ENCODE results near the gene SULT4A1. TPM values are rescaled to one million over a fixed set of nuclear protein-coding genes. Genes with fewer than 3 reads are reported as not detected.

The SULT4A1 gene
- polyA plus RNA-seq (2013, experiment 1 of 2), result 7.1 TPM
- polyA plus RNA-seq (2013, experiment 2 of 2), result 7.0 TPM

GRCh38 chr22:43862074-43862881, at the start of gene SULT4A1:
SULT4A1 (minus strand) TSS chr22:43862513; CDS start chr22:43862382, 131 bp downstream.
- no peak within 1 kb of the TSS for H2AK5ac ChIP-seq (ENCODE audit: low read depth, low read length)
- peaks cover 4 to 7% of the 10 kb centered on the region in 2 donors for H3K4me1 ChIP-seq (ENCODE audit: control insufficient read depth in 2 of 2, insufficient read depth in 1 of 2, low read depth in 1 of 2, low read length in 2 of 2)
- no peak within 1 kb of the TSS for H4K8ac ChIP-seq (ENCODE audit: low read depth, low read length)
- H3K36me3 ChIP-seq (replicated peaks in 1 of 2; ENCODE audit: control insufficient read depth in 2 of 2, insufficient read depth in 2 of 2, low read length in 2 of 2), result no peaks in the 10 kb centered on the region
- H3K9me3 ChIP-seq (replicated peaks in 1 of 2; ENCODE audit: control insufficient read depth in 2 of 2, insufficient read depth in 1 of 2, low read depth in 1 of 2, low read length in 2 of 2), result peaks cover 0 to 2% of the 10 kb centered on the region in 2 donors
- no peaks in the 10 kb centered on the region for H3K27me3 ChIP-seq (ENCODE audit: control insufficient read depth in 3 of 3, insufficient read depth in 3 of 3, low read depth in 1 of 3, low read length in 3 of 3)
- peak; percentile 46 for DNase-seq (ENCODE audit: low spot score)
- H2AFZ ChIP-seq (ENCODE audit: low read length), result peak within 1 kb of the TSS; percentile 98
- H2BK120ac ChIP-seq (ENCODE audit: low read depth, low read length), result no peak within 1 kb of the TSS
- no peak within 1 kb of the TSS for H3K27ac ChIP-seq (replicated peaks; ENCODE audit: low read length)
- H2BK5ac ChIP-seq (ENCODE audit: low read length), result no peak within 1 kb of the TSS
- H3K9ac ChIP-seq (ENCODE audit: low read depth, low read length, poor library complexity), result peak within 1 kb of the TSS; percentile 83
- H3K4me3 ChIP-seq (ENCODE audit: low read length in 2 of 2), result peak within 1 kb of the TSS; percentile 85 to 93
- H3K4me2 ChIP-seq (ENCODE audit: insufficient read depth, low read length, poor library complexity, severe bottlenecking), result peak within 1 kb of the TSS; percentile 73
- no peak within 1 kb of the TSS for H2BK12ac ChIP-seq (ENCODE audit: low read length)
- no peak within 1 kb of the TSS for H3K4ac ChIP-seq (ENCODE audit: low read length)
- H3K79me1 ChIP-seq (ENCODE audit: low read depth, low read length), result peaks cover 4% of the 10 kb centered on the region
- H4K91ac ChIP-seq (ENCODE audit: low read depth, low read length, poor library complexity), result no peak within 1 kb of the TSS
- H3K18ac ChIP-seq (ENCODE audit: low read length), result peak within 1 kb of the TSS; percentile 94
- H2BK15ac ChIP-seq (ENCODE audit: low read length), result no peak within 1 kb of the TSS
- peak within 1 kb of the TSS; percentile 37 for H3K23ac ChIP-seq (ENCODE audit: low read depth, low read length, poor library complexity)
- WGBS, 2 donors (ENCODE audit: extremely low coverage in 2 of 2, insufficient read length in 2 of 2, insufficient replicate concordance in 1 of 2), result no CpG with 5 or more reads among the region's 121 CpGs
- H3K14ac ChIP-seq (ENCODE audit: low read length), result peak within 1 kb of the TSS; percentile 92

GRCh38 chr22:43911351-43911750, 49.0 kb upstream of the SULT4A1 start:
- H3K4me3 ChIP-seq (ENCODE audit: low read length in 2 of 2), result no peak overlapping the region
- H3K14ac ChIP-seq (ENCODE audit: low read length), result no peak overlapping the region
- WGBS, 2 donors (ENCODE audit: extremely low coverage in 2 of 2, insufficient read length in 2 of 2, insufficient replicate concordance in 1 of 2), result no CpG with 5 or more reads among the region's 4 CpGs
- H2BK12ac ChIP-seq (ENCODE audit: low read length), result no peak overlapping the region
- no peak overlapping the region for H3K9ac ChIP-seq (ENCODE audit: low read depth, low read length, poor library complexity)
- no peak overlapping the region for H2AFZ ChIP-seq (ENCODE audit: low read length)
- no peak overlapping the region for H3K18ac ChIP-seq (ENCODE audit: low read length)
- DNase-seq (ENCODE audit: low spot score), result no peak
- H3K79me1 ChIP-seq (ENCODE audit: low read depth, low read length), result no peaks in the 10 kb centered on the region
- peaks cover 0 to 31% (median 0%) of the 10 kb centered on the region in 3 experiments for H3K27me3 ChIP-seq (ENCODE audit: control insufficient read depth in 3 of 3, insufficient read depth in 3 of 3, low read depth in 1 of 3, low read length in 3 of 3)
- peaks cover 0 to 3% of the 10 kb centered on the region in 2 donors for H3K4me1 ChIP-seq (ENCODE audit: control insufficient read depth in 2 of 2, insufficient read depth in 1 of 2, low read depth in 1 of 2, low read length in 2 of 2)
- no peak overlapping the region for H2BK15ac ChIP-seq (ENCODE audit: low read length)
- H3K9me3 ChIP-seq (replicated peaks in 1 of 2; ENCODE audit: control insufficient read depth in 2 of 2, insufficient read depth in 1 of 2, low read depth in 1 of 2, low read length in 2 of 2), result peaks cover 0 to 3% of the 10 kb centered on the region in 2 donors
- no peaks in the 10 kb centered on the region for H3K36me3 ChIP-seq (replicated peaks in 1 of 2; ENCODE audit: control insufficient read depth in 2 of 2, insufficient read depth in 2 of 2, low read length in 2 of 2)
- no peak overlapping the region for H4K8ac ChIP-seq (ENCODE audit: low read depth, low read length)
- no peak overlapping the region for H2BK120ac ChIP-seq (ENCODE audit: low read depth, low read length)
- no peak overlapping the region for H3K23ac ChIP-seq (ENCODE audit: low read depth, low read length, poor library complexity)
- no peak overlapping the region for H3K27ac ChIP-seq (replicated peaks; ENCODE audit: low read length)
- no peak overlapping the region for H2BK5ac ChIP-seq (ENCODE audit: low read length)
- no peak overlapping the region for H3K4ac ChIP-seq (ENCODE audit: low read length)
- H2AK5ac ChIP-seq (ENCODE audit: low read depth, low read length), result no peak overlapping the region
- H3K4me2 ChIP-seq (ENCODE audit: insufficient read depth, low read length, poor library complexity, severe bottlenecking), result no peak overlapping the region
- H4K91ac ChIP-seq (ENCODE audit: low read depth, low read length, poor library complexity), result no peak overlapping the region

- no peak overlapping the region for H3K23ac ChIP-seq (ENCODE audit: low read depth, low read length, poor library complexity)
- H3K36me3 ChIP-seq (replicated peaks in 1 of 2; ENCODE audit: control insufficient read depth in 2 of 2, insufficient read depth in 2 of 2, low read length in 2 of 2), result no peaks in the 10 kb centered on the region
- no peak overlapping the region for H2BK120ac ChIP-seq (ENCODE audit: low read depth, low read length)
- WGBS, 2 donors (ENCODE audit: extremely low coverage in 2 of 2, insufficient read length in 2 of 2, insufficient replicate concordance in 1 of 2), result no CpG with 5 or more reads among the region's 6 CpGs
- no peak overlapping the region for H3K27ac ChIP-seq (replicated peaks; ENCODE audit: low read length)
- peak overlapping the region; percentile 53 for H3K18ac ChIP-seq (ENCODE audit: low read length)
- no peak for DNase-seq (ENCODE audit: low spot score)
- H3K79me1 ChIP-seq (ENCODE audit: low read depth, low read length), result no peaks in the 10 kb centered on the region
- no peak overlapping the region for H2BK12ac ChIP-seq (ENCODE audit: low read length)
- no peak overlapping the region for H2BK5ac ChIP-seq (ENCODE audit: low read length)
- peak overlapping the region; percentile 47 for H2BK15ac ChIP-seq (ENCODE audit: low read length)
- no peak overlapping the region for H3K14ac ChIP-seq (ENCODE audit: low read length)
- H3K27me3 ChIP-seq (ENCODE audit: control insufficient read depth in 3 of 3, insufficient read depth in 3 of 3, low read depth in 1 of 3, low read length in 3 of 3), result peaks cover 0 to 31% (median 0%) of the 10 kb centered on the region in 3 experiments
- H3K9ac ChIP-seq (ENCODE audit: low read depth, low read length, poor library complexity), result no peak overlapping the region
- no peak overlapping the region for H3K4ac ChIP-seq (ENCODE audit: low read length)
- H4K8ac ChIP-seq (ENCODE audit: low read depth, low read length), result no peak overlapping the region
- H2AK5ac ChIP-seq (ENCODE audit: low read depth, low read length), result peak overlapping the region; percentile 30
- H3K9me3 ChIP-seq (replicated peaks in 1 of 2; ENCODE audit: control insufficient read depth in 2 of 2, insufficient read depth in 1 of 2, low read depth in 1 of 2, low read length in 2 of 2), result no peaks in the 10 kb centered on the region
- no peak overlapping the region for H3K4me3 ChIP-seq (ENCODE audit: low read length in 2 of 2)
- no peak overlapping the region for H2AFZ ChIP-seq (ENCODE audit: low read length)
- no peak overlapping the region for H3K4me2 ChIP-seq (ENCODE audit: insufficient read depth, low read length, poor library complexity, severe bottlenecking)
- peaks cover 0 to 3% of the 10 kb centered on the region in 2 donors for H3K4me1 ChIP-seq (ENCODE audit: control insufficient read depth in 2 of 2, insufficient read depth in 1 of 2, low read depth in 1 of 2, low read length in 2 of 2)
- no peak overlapping the region for H4K91ac ChIP-seq (ENCODE audit: low read depth, low read length, poor library complexity)
Observed at GRCh38 chr22:43910178-43910695, 47.9 kb upstream of the SULT4A1 start.

- Histone ChIP-seq H2BK120ac (ENCODE audit: low read depth, low read length) (no peak overlapping the region), H3K36me3 (replicated peaks in 1 of 2; ENCODE audit: control insufficient read depth in 2 of 2, insufficient read depth in 2 of 2, low read length in 2 of 2) (no peaks in the 10 kb centered on the region), H3K4me3 (ENCODE audit: low read length in 2 of 2) (no peak overlapping the region), H3K27ac (replicated peaks; ENCODE audit: low read length) (no peak overlapping the region), H2BK12ac (ENCODE audit: low read length) (no peak overlapping the region), H3K4me1 (ENCODE audit: control insufficient read depth in 2 of 2, insufficient read depth in 1 of 2, low read depth in 1 of 2, low read length in 2 of 2) (peaks cover 0 to 3% of the 10 kb centered on the region in 2 donors), H3K27me3 (ENCODE audit: control insufficient read depth in 3 of 3, insufficient read depth in 3 of 3, low read depth in 1 of 3, low read length in 3 of 3) (peaks cover 0 to 31% (median 0%) of the 10 kb centered on the region in 3 experiments), H4K8ac (ENCODE audit: low read depth, low read length) (no peak overlapping the region), H3K18ac (ENCODE audit: low read length) (peak overlapping the region; percentile 8), H3K23ac (ENCODE audit: low read depth, low read length, poor library complexity) (no peak overlapping the region), H3K9me3 (replicated peaks in 1 of 2; ENCODE audit: control insufficient read depth in 2 of 2, insufficient read depth in 1 of 2, low read depth in 1 of 2, low read length in 2 of 2) (no peaks in the 10 kb centered on the region), H2BK15ac (ENCODE audit: low read length) (peak overlapping the region; percentile 47), H3K4me2 (ENCODE audit: insufficient read depth, low read length, poor library complexity, severe bottlenecking) (no peak overlapping the region), H2AK5ac (ENCODE audit: low read depth, low read length) (peak overlapping the region; percentile 30), H4K91ac (ENCODE audit: low read depth, low read length, poor library complexity) (no peak overlapping the region), H3K4ac (ENCODE audit: low read length) (no peak overlapping the region), H3K9ac (ENCODE audit: low read depth, low read length, poor library complexity) (no peak overlapping the region), H2BK5ac (ENCODE audit: low read length) (no peak overlapping the region), H3K79me1 (ENCODE audit: low read depth, low read length) (no peaks in the 10 kb centered on the region), H2AFZ (ENCODE audit: low read length) (no peak overlapping the region), H3K14ac (ENCODE audit: low read length) (no peak overlapping the region)
- no CpG with 5 or more reads among the region's 1 CpG for WGBS, 2 donors (ENCODE audit: extremely low coverage in 2 of 2, insufficient read length in 2 of 2, insufficient replicate concordance in 1 of 2)
- DNase-seq (ENCODE audit: low spot score), result no peak
Observed at GRCh38 chr22:43909708-43910107, 47.4 kb upstream of the SULT4A1 start.
